HEK293 (cell line): ENCODE measurements around the gene PRKCZ.

Source experiments
- CTCF ChIA-PET: fragments of 350-600 bp; formaldehyde crosslinking; extraction: SDS; loops from one replicate; lab custom pipeline; 2021; ENCODE audit warnings: antibody characterized with exemption; lab: Yijun Ruan, JAX
- POLR2A ChIA-PET: fragments of 300-600 bp; formaldehyde crosslinking; extraction: SDS; loops from one replicate; lab custom pipeline; 2020; ENCODE audit warnings: antibody characterized with exemption, inconsistent platforms; lab: Yijun Ruan, JAX
- H3K27ac ChIP-seq: fragments of 200-500 bp; sonication (Bioruptor generic); 2 replicates; pipeline ENCODE4 v1.5.1; 2014; ENCODE audit warnings: low read depth, low read length, control low read depth, inconsistent platforms; ENCODE audit errors: extremely low read depth
- H3K36me3 ChIP-seq, 2 experiments: fragments of 200-500 bp in 1 of 2; sonication (Bioruptor generic) in 1 of 2; 1 replicate in 1 of 2; 2 replicates in 1 of 2; pipeline ENCODE4 v1.5.1; 2014 to 2017; ENCODE audit warnings: inconsistent platforms in 2 of 2, low read length in 2 of 2; ENCODE audit not compliant: control insufficient read depth in 2 of 2, insufficient read depth in 1 of 2
- H3K4me1 ChIP-seq: fragments of 200-500 bp; sonication (Bioruptor generic); 2 replicates; pipeline ENCODE4 v1.5.1; 2014; ENCODE audit warnings: mild to moderate bottlenecking, low read length, inconsistent platforms; ENCODE audit not compliant: control insufficient read depth, insufficient read depth
- H3K4me3 ChIP-seq: 2 replicates; pipeline ENCODE4 v1.5.1; 2011; ENCODE audit warnings: low read depth, mild to moderate bottlenecking, control low read depth, low read length, moderate library complexity
- H3K9me3 ChIP-seq: fragments of 200-500 bp; sonication (Bioruptor generic); 2 replicates; pipeline ENCODE4 v1.5.1; 2014; ENCODE audit warnings: low read depth, low read length, inconsistent platforms; ENCODE audit not compliant: control insufficient read depth, insufficient read depth
- GLIS1 ChIP-seq: fragments of 450-650 bp; formaldehyde crosslinking; IDR thresholded peaks from 2 replicates; pipeline ENCODE4 v1.5.1; 2016; ENCODE audit warnings: missing biosample characterization, missing genetic modification characterization
- GLIS2 ChIP-seq: fragments of 450-650 bp; formaldehyde crosslinking; IDR thresholded peaks from 2 replicates; pipeline ENCODE4 v1.5.1; 2016; ENCODE audit warnings: missing biosample characterization, missing genetic modification characterization
- HOXD13 ChIP-seq: sonication (generic); formaldehyde crosslinking; IDR thresholded peaks from 2 replicates; pipeline ENCODE4 v1.8.0; 2022; ENCODE audit warnings: missing genetic modification reagents, borderline replicate concordance
- MEIS1 ChIP-seq: sonication (generic); formaldehyde crosslinking; IDR thresholded peaks from 2 replicates; pipeline ENCODE4 v1.8.1; 2022; ENCODE audit warnings: missing genetic modification reagents, mild to moderate bottlenecking, borderline replicate concordance
- PRDM4 ChIP-seq: fragments of 450-650 bp; formaldehyde crosslinking; IDR thresholded peaks from 2 replicates; pipeline ENCODE4 v1.5.1; 2017; ENCODE audit warnings: missing biosample characterization, missing genetic modification characterization
- ZBTB48 ChIP-seq: fragments of 450-650 bp; formaldehyde crosslinking; IDR thresholded peaks from 2 replicates; pipeline ENCODE4 v1.5.1; 2016; ENCODE audit warnings: missing biosample characterization, missing genetic modification characterization
- ZNF169 ChIP-seq: fragments of 450-650 bp; formaldehyde crosslinking; IDR thresholded peaks from 2 replicates; pipeline ENCODE4 v1.5.1; 2016; ENCODE audit warnings: missing biosample characterization, missing genetic modification characterization
- ZNF202 ChIP-seq: fragments of 450-650 bp; formaldehyde crosslinking; IDR thresholded peaks from 2 replicates; pipeline ENCODE4 v1.5.1; 2016; ENCODE audit warnings: missing biosample characterization, missing genetic modification characterization, borderline replicate concordance
- ZNF221 ChIP-seq: fragments of 450-650 bp; formaldehyde crosslinking; IDR thresholded peaks from 2 replicates; pipeline ENCODE4 v1.5.1; 2017; ENCODE audit warnings: missing biosample characterization, missing genetic modification characterization, borderline replicate concordance
- ZNF292 ChIP-seq: fragments of 450-650 bp; formaldehyde crosslinking; IDR thresholded peaks from 2 replicates; pipeline ENCODE4 v1.5.1; 2016; ENCODE audit warnings: low read depth, missing biosample characterization, missing genetic modification characterization, borderline replicate concordance
- ZNF311 ChIP-seq: fragments of 450-650 bp; formaldehyde crosslinking; IDR thresholded peaks from 2 replicates; pipeline ENCODE4 v1.5.1; 2017; ENCODE audit warnings: missing biosample characterization, missing genetic modification characterization, borderline replicate concordance
- ZNF341 ChIP-seq: fragments of 450-650 bp; formaldehyde crosslinking; IDR thresholded peaks from 2 replicates; pipeline ENCODE4; 2016; ENCODE audit warnings: low read depth, missing biosample characterization, missing genetic modification characterization
- ZNF416 ChIP-seq: fragments of 450-650 bp; formaldehyde crosslinking; IDR thresholded peaks from 2 replicates; pipeline ENCODE4 v1.5.1; 2016; ENCODE audit warnings: missing biosample characterization, missing genetic modification characterization
- ZNF48 ChIP-seq: fragments of 450-650 bp; formaldehyde crosslinking; IDR thresholded peaks from 2 replicates; pipeline ENCODE4 v1.5.1; 2016; ENCODE audit warnings: missing biosample characterization, missing genetic modification characterization
- ZNF521 ChIP-seq: fragments of 450-650 bp; formaldehyde crosslinking; IDR thresholded peaks from 2 replicates; pipeline ENCODE4 v1.5.1; 2017; ENCODE audit warnings: missing biosample characterization, mild to moderate bottlenecking, missing genetic modification characterization
- ZNF549 ChIP-seq: fragments of 450-650 bp; IDR thresholded peaks from 2 replicates; pipeline ENCODE4 v1.5.1; 2018; ENCODE audit warnings: missing biosample characterization, missing genetic modification characterization, mild to moderate bottlenecking, inconsistent platforms, moderate library complexity
- ZNF610 ChIP-seq: fragments of 450-650 bp; formaldehyde crosslinking; IDR thresholded peaks from 2 replicates; pipeline ENCODE4 v1.5.1; 2016; ENCODE audit warnings: missing biosample characterization, missing genetic modification characterization, borderline replicate concordance
- ZNF692 ChIP-seq: fragments of 450-650 bp; formaldehyde crosslinking; IDR thresholded peaks from 2 replicates; pipeline ENCODE4 v1.5.1; 2016; ENCODE audit warnings: missing biosample characterization, missing genetic modification characterization
- ZNF747 ChIP-seq: fragments of 450-650 bp; formaldehyde crosslinking; IDR thresholded peaks from 2 replicates; pipeline ENCODE4 v1.5.1; 2016; ENCODE audit warnings: missing biosample characterization, missing genetic modification characterization
- TF ChIP-seq, protein P1 (sequence below): fragments of 450-650 bp; formaldehyde crosslinking; IDR thresholded peaks from 2 replicates; pipeline ENCODE4 v1.5.1; 2017; ENCODE audit warnings: missing biosample characterization, mild to moderate bottlenecking, missing genetic modification characterization, moderate library complexity

PRKCZ gene

DNA sequence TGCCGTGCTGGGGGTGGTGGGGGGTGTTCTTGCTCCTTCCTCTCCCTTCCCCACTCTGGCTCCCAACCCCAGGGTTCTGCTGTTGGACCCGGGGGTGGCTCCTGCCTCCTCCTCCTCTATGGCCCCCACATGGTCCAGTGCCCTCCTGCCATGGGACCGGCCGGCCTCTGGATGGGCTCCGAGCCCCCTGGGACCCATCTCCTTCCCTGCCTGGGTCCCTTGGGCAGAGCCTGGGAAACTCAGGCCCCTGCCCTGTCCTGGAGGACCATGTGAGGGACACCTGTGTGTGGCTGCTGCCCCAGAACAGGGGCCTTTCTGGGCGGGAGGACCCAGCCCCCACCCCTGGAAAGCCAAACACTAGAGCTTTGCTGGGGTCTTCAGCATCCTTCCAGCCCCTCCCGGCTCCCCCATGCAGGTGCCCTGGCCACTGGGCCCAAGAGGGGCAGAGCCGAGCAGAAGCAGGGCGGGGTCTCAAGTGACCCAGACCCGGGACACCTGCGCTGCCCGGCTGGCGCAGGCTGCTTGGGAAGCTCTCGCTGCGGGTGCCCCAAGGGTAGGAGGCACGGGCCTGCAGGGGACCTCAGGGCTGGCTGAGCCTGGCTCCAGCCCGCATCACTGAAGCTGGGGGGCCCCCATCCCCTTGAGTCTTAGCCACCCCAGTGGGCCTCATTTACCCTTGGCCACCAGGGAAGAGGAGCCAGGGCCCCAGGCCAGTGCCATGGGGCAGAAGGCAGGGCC is 146.9 kb downstream of the PRKCZ start:
- no peaks in the 10 kb centered on the region for H3K9me3 ChIP-seq
- 0 out of 2 replicates have a peak, but pooled peaks have one; percentile 14 for TF ChIP-seq GLIS1 (tag by site-specific recombination)
- TF ChIP-seq GLIS2: peak; percentile 14; the same call in 1 of the 2 replicates
- no peak for TF ChIP-seq PRDM4
- peaks cover 0 to 13% of the 10 kb centered on the region in 2 experiments; a peak in 1 of 3 replicates for H3K36me3 ChIP-seq
- ChIA-PET POLR2A (no interaction called here), CTCF (interaction anchor here (1.1 to 3.4 kb wide), 2 partner anchors 12 to 186 kb away, joined by 3 to 105 read pairs; no protein-coding TSS in a partner anchor)
- H3K4me1 ChIP-seq: no peaks in the 10 kb centered on the region
- no peak overlapping the region for H3K27ac ChIP-seq
- H3K4me3 ChIP-seq: no peak overlapping the region

- Histone ChIP-seq H3K9me3 (no peaks in the 10 kb centered on the region), H3K36me3 (peaks cover 0 to 6% of the 10 kb centered on the region in 2 experiments; a peak in 1 of 3 replicates), H3K4me3 (no peak overlapping the region), H3K4me1 (no peaks in the 10 kb centered on the region), H3K27ac (no peak overlapping the region)
- POLR2A ChIA-PET: no interaction called here
- TF ChIP-seq HOXD13 (no peak), ZNF747 (no peak), ZNF549 (no peak), ZNF416 (tag by site-specific recombination) (no peak), ZNF48 (tag by site-specific recombination) (no peak), ZNF292 (no peak), ZNF311 (tag by site-specific recombination) (no peak), MEIS1 (no peak)
- CTCF ChIA-PET: interaction anchor here (3.4 kb wide), 1 partner anchor 185 kb away, joined by 105 read pairs; no protein-coding TSS in a partner anchor
Observed at GRCh38 chr1:2197707-2198165, 147.5 kb downstream of the PRKCZ start.

DNA sequence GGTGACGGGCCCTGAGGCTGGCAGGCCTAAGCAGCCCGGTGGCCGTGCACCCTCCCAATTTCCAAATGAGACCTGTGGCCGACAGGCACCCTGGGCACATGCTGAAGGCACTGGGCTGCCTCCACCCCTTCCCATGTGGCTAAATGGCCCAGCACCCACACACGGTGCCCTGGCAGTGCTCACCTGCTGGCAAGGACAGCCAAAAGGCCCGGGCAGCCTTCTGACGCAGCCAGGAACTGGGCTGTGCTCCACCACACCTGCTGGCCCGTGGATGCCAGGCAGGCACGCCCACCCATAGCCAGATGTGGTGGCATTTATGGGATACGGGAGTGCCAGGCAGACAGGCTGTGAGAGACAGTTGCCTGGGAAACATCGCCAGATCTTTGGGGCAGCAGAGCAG is 148.4 kb downstream of the PRKCZ start:
- H3K27ac ChIP-seq: no peak overlapping the region
- TF ChIP-seq ZNF221 (tag by site-specific recombination) (no peak), ZNF521 (tag by site-specific recombination) (no peak)
- no peaks in the 10 kb centered on the region for H3K36me3 ChIP-seq
- H3K9me3 ChIP-seq: no peaks in the 10 kb centered on the region
- ChIA-PET CTCF (interaction anchor here (1.3 to 2.3 kb wide), 2 partner anchors 113 to 183 kb away, joined by 4 to 5 read pairs; no protein-coding TSS in a partner anchor), POLR2A (interaction anchor here (1.0 to 1.2 kb wide), 2 partner anchors 29 to 32 kb away, joined by 3 to 5 read pairs; no protein-coding TSS in a partner anchor)
- H3K4me1 ChIP-seq: no peaks in the 10 kb centered on the region
- H3K4me3 ChIP-seq: no peak overlapping the region

DNA sequence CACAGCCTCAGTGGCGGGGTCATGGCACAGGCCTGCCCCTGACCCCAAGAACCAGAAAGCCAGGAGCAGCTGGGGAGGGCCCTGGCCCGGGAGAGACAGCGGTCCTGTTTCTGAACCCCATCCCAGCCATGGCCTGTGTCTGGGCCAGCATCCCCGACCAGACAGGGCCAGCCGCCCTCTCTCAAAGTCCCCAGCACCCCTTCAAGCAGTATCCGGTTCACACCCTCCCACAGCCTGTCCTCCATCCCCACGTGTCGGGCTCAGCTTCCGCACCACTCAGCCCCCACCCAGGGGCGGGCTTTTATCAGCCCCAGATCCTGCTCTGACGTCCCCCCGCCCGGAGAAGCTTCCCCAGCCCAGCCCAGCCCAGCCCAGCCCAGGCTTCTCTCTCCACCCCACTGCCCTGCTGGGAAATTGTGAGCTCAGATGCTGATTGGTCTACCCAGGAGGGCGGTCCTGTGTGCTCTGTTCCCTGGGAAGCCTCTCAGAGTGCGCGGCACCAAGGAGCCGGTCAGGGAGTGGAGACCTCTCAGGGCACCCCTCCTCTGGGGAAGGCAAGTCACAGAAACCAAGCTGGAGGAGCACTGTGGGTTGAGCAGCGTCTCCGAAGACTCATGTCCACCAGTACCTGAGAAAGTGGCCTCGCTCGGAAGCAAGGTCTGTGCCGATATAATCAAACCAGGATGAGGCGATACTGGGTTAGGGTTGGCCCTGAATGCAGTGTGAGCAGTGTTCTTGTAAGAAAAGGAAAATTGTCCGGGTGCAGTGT is 149.0 kb downstream of the PRKCZ start:
- H3K36me3 ChIP-seq: no peaks in the 10 kb centered on the region
- H3K9me3 ChIP-seq: no peaks in the 10 kb centered on the region
- H3K4me3 ChIP-seq: no peak overlapping the region
- POLR2A ChIA-PET: interaction anchor here (0.8 to 1.2 kb wide), 4 partner anchors 28 to 43 kb away, joined by 3 to 5 read pairs (median 4); no protein-coding TSS in a partner anchor
- CTCF ChIA-PET: interaction anchor here (0.6 to 2.3 kb wide), 4 partner anchors 112 to 595 kb away, joined by 3 to 5 read pairs (median 4); no protein-coding TSS in a partner anchor
- H3K4me1 ChIP-seq: peaks cover 2% of the 10 kb centered on the region
- no peak overlapping the region for H3K27ac ChIP-seq
- 0 out of 2 replicates have a peak, but pooled peaks have one; percentile 14 for TF ChIP-seq ZNF692 (tag by site-specific recombination)
- TF ChIP-seq GLIS2: peak; percentile 75
- 0 out of 2 replicates have a peak, but pooled peaks have one; percentile 21 for TF ChIP-seq ZNF341
- TF ChIP-seq ZNF169 (tag by site-specific recombination): no peak
- no peak for TF ChIP-seq ZNF610
- TF ChIP-seq ZNF202: no peak
- TF ChIP-seq, protein P1, sequence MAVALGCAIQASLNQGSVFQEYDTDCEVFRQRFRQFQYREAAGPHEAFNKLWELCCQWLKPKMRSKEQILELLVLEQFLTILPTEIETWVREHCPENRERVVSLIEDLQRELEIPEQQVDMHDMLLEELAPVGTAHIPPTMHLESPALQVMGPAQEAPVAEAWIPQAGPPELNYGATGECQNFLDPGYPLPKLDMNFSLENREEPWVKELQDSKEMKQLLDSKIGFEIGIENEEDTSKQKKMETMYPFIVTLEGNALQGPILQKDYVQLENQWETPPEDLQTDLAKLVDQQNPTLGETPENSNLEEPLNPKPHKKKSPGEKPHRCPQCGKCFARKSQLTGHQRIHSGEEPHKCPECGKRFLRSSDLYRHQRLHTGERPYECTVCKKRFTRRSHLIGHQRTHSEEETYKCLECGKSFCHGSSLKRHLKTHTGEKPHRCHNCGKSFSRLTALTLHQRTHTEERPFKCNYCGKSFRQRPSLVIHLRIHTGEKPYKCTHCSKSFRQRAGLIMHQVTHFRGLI (tag by site-specific recombination): peak; percentile 93
- TF ChIP-seq ZBTB48 (tag by site-specific recombination): peak; percentile 45; the same call in 1 of the 2 replicates
